Measurements from ENCODE around the gene SDR42E2.

- TF ChIP-seq, protein P1, sequence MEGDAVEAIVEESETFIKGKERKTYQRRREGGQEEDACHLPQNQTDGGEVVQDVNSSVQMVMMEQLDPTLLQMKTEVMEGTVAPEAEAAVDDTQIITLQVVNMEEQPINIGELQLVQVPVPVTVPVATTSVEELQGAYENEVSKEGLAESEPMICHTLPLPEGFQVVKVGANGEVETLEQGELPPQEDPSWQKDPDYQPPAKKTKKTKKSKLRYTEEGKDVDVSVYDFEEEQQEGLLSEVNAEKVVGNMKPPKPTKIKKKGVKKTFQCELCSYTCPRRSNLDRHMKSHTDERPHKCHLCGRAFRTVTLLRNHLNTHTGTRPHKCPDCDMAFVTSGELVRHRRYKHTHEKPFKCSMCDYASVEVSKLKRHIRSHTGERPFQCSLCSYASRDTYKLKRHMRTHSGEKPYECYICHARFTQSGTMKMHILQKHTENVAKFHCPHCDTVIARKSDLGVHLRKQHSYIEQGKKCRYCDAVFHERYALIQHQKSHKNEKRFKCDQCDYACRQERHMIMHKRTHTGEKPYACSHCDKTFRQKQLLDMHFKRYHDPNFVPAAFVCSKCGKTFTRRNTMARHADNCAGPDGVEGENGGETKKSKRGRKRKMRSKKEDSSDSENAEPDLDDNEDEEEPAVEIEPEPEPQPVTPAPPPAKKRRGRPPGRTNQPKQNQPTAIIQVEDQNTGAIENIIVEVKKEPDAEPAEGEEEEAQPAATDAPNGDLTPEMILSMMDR (conservative IDR thresholded peaks at IDR 0.05; ENCODE audit: low read depth, low read length), result no peak
- no peak for TF ChIP-seq EZH2 (IDR thresholded peaks at IDR 0.05; ENCODE audit: borderline replicate concordance, low read depth, low read length, poor library complexity, severe bottlenecking)
Observed at GRCh38 chr16:22152316-22152715, 10.0 kb upstream of the SDR42E2 start.
